ENCODE results near the gene LHFPL2. TPM values are rescaled to one million over a fixed set of nuclear protein-coding genes. Genes with fewer than 3 reads are reported as not detected.

LHFPL2 gene
- polyA plus RNA-seq, 1 of the 3 experiments (the other 2 are of a cell fraction) = 10.4 TPM

GRCh38 chr5:78467752-78468357 lies 180.7 kb downstream of the LHFPL2 start:
- peak; percentile 36 for DNase-seq
- POLR2A ChIA-PET = no interaction called here
- Histone ChIP-seq H3K27me3 (ENCODE audit: insufficient read depth) (no peaks in the 10 kb centered on the region), H3K27ac (ENCODE audit: low read depth in 2 of 2, low read length in 1 of 2) (no peak overlapping the region), H3K4me1 (ENCODE audit: control insufficient read depth in 1 of 2, insufficient read depth in 2 of 2, low read depth in 1 of 2, low read length in 1 of 2) (no peaks in the 10 kb centered on the region; a peak in 1 of 4 replicates), H3F3A (replicated peaks; ENCODE audit: insufficient read depth) (no peaks in the 10 kb centered on the region), H2AFZ (ENCODE audit: low read depth) (no peak overlapping the region), H3K4me3 (ENCODE audit: low read depth in 2 of 2, low read length in 1 of 2) (no peak overlapping the region; a peak in 1 of 4 replicates), H3K79me2 (ENCODE audit: insufficient read depth) (no peaks in the 10 kb centered on the region), H3K4me2 (no peak overlapping the region), H4K20me1 (ENCODE audit: insufficient read depth) (no peaks in the 10 kb centered on the region), H3K9ac (no peak overlapping the region), H3K9me3 (no peaks in the 10 kb centered on the region), H3K9me2 (no peaks in the 10 kb centered on the region), H3K36me3 (replicated peaks in 1 of 2; ENCODE audit: control insufficient read depth in 1 of 2, insufficient read depth in 2 of 2, low read length in 1 of 2) (peaks cover 11 to 20% of the 10 kb centered on the region in 2 experiments)
- whole genome bisulfite sequencing (ENCODE audit: low lambda C conversion rate) = 37% methylated on average over 3 of the region's 3 CpGs
- no peak for TF ChIP-seq YY1 (IDR thresholded peaks at IDR 0.05; ENCODE audit: low read depth)
- TF ChIP-seq TAF1 (IDR thresholded peaks at IDR 0.05; ENCODE audit: borderline replicate concordance, low read depth, low read length) = no peak
- TF ChIP-seq MXI1 (IDR thresholded peaks at IDR 0.05; ENCODE audit: low read depth, low read length) = no peak
- TF ChIP-seq EZH2phosphoT487 (IDR thresholded peaks at IDR 0.05; ENCODE audit: borderline replicate concordance, low read depth) = no peak
- TF ChIP-seq IRF3 (IDR thresholded peaks at IDR 0.05; ENCODE audit: low read depth, low read length) = no peak
- peak; percentile 73 for TF ChIP-seq RAD21 (IDR thresholded peaks at IDR 0.05; ENCODE audit: low read length)
- TF ChIP-seq CTCF (IDR thresholded peaks at IDR 0.05) = peak; percentile 86
- no peak for TF ChIP-seq POLR2AphosphoS5 (IDR thresholded peaks at IDR 0.05; ENCODE audit: low read depth, low read length)
- TF ChIP-seq SMC3 (IDR thresholded peaks at IDR 0.05; ENCODE audit: low read depth, low read length) = peak; percentile 59
- CTCF ChIA-PET = interaction anchor here (0.6 to 2.5 kb wide), 40 partner anchors 9 to 556 kb away, joined by 3 to 17 read pairs (median 4); no protein-coding TSS in a partner anchor

GRCh38 chr5:78467140-78467539 lies 181.4 kb downstream of the LHFPL2 start:
- TF ChIP-seq TEAD4 (IDR thresholded peaks at IDR 0.05; ENCODE audit: borderline replicate concordance, insufficient read depth) (no peak), EZH2phosphoT487 (IDR thresholded peaks at IDR 0.05; ENCODE audit: borderline replicate concordance, low read depth) (no peak), USF1 (IDR thresholded peaks at IDR 0.05; ENCODE audit: borderline replicate concordance, low read depth) (no peak), GATA2 (CRISPR knock-in tag; IDR thresholded peaks at IDR 0.05) (no peak), CTCF (IDR thresholded peaks at IDR 0.05) (no peak), CHD2 (IDR thresholded peaks at IDR 0.05; ENCODE audit: low read length, partially characterized antibody) (no peak)
- WGBS (ENCODE audit: low lambda C conversion rate) = 97% methylated on average over 1 of the region's 1 CpG
- Histone ChIP-seq H3K9ac (no peak overlapping the region), H3K4me3 (ENCODE audit: low read depth in 2 of 2, low read length in 1 of 2) (no peak overlapping the region), H3K27ac (ENCODE audit: low read depth in 2 of 2, low read length in 1 of 2) (no peak overlapping the region), H4K20me1 (ENCODE audit: insufficient read depth) (no peaks in the 10 kb centered on the region), H3K36me3 (replicated peaks in 1 of 2; ENCODE audit: control insufficient read depth in 1 of 2, insufficient read depth in 2 of 2, low read length in 1 of 2) (peaks cover 11 to 20% of the 10 kb centered on the region in 2 experiments), H3K9me2 (no peaks in the 10 kb centered on the region), H3K79me2 (ENCODE audit: insufficient read depth) (no peaks in the 10 kb centered on the region), H3K9me3 (no peaks in the 10 kb centered on the region), H2AFZ (ENCODE audit: low read depth) (no peak overlapping the region), H3K4me2 (no peak overlapping the region), H3K4me1 (ENCODE audit: control insufficient read depth in 1 of 2, insufficient read depth in 2 of 2, low read depth in 1 of 2, low read length in 1 of 2) (no peaks in the 10 kb centered on the region; a peak in 1 of 4 replicates), H3F3A (replicated peaks; ENCODE audit: insufficient read depth) (no peaks in the 10 kb centered on the region), H3K27me3 (ENCODE audit: insufficient read depth) (no peaks in the 10 kb centered on the region)
- ChIA-PET CTCF (interaction anchor here (0.7 to 2.5 kb wide), 27 partner anchors 9 to 557 kb away, joined by 3 to 17 read pairs (median 5); no protein-coding TSS in a partner anchor), POLR2A (no interaction called here)
- DNase-seq = no peak
